GM19351 (cell line): ENCODE measurements around the gene SETD2.
"Not testable (repeated sequence)": the region's sequence is repeated elsewhere in the genome, so short reads cannot be mapped to it uniquely, and the experiment has no call there.

ENCODE experiments used
- ATAC-seq: cut with Tn5 transposase; IDR thresholded peaks from one replicate; pipeline ENCODE4 v1.9.1; 2021; ENCODE audit warnings: mild to moderate bottlenecking, moderate library complexity; ENCODE audit not compliant: unreplicated experiment

SETD2 gene

DNA sequence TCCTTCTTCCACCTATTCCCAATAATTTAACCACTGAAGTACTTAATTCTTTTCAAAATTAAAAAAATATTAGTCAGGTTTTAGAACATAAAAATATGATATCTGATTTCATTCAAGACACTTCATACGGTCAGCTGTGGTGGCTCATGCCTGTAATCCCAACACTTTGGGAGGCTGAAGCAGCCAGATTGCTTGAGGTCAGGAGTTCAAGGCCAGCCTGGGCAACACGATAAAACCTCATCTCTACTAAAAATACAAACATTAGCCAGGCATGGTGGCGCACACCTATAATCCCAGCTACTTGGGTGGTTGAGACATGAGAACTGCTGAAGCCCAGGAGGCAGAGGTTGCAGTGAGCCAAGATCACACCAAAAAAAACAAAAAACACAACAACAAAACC lies 127.8 kb downstream of the SETD2 start:
- no peak for ATAC-seq

- no peak for ATAC-seq
Observed at GRCh38 chr3:47035645-47036044, 128.3 kb downstream of the SETD2 start.

DNA sequence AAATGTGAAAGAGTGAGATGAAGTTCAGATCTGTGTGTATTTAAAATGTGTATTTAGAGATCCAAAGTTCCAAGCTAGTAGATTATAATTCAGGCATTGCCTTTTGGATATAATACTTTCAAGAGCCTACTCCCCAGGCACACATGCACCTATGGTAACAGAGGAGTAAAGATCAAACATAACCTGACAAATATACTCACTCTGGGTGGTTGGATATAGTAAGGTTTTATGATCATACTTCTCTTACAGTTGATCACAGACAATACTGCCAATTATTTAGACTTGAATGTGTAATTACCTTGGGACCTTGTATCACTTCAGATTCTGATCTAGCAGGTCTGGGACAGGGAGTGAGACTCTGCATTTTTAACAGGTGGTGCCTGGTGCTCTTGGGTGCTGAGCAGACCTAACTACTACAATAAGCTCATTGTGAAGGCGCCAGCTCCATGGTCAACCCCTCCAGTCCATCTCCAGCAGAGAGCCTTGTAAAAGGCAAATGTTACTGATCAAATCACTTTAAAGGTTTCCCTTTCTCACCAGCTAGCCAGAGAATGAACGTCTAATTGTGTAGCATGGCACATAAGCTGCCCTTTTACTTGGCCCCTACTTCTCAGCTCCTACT lies 128.9 kb downstream of the SETD2 start:
- no peak for ATAC-seq

DNA sequence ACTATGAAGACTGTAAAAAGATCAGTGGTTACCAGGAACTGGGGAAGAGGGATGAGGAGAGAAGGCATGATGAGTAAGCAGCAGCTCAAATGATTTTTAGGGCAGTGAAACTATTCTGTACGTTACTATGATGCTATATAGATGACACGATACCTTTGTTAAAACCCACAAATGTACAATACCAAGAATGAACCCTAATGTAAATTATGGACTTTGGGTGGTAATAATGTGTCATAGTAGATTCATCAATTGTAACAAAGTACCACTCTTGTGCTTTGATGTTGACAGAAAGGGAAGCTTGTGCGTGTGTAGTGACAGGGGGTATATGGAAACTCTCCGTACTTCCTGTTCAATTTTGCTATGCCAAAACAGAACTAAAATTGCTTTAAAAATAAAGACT lies 132.9 kb downstream of the SETD2 start:
- not testable (repeated sequence) for ATAC-seq

DNA sequence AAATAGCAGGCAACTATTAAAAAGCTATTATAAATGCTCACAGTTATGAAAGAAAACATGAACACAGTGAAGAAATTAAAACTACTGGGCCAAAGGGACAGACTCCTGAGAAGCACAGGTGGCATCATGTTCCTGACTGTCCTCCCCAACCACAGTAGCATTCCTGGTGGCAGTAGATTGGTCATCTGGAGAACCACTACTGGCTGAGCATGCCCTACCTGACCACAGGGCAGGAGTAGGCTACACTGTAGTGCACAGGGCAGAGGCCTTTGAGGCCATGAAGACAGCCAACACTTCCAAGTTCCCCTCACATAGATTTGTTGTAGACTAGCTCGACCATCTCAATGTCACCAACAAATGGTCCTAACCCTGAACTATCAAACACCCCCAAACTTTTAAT lies 135.2 kb downstream of the SETD2 start:
- ATAC-seq = no peak

DNA sequence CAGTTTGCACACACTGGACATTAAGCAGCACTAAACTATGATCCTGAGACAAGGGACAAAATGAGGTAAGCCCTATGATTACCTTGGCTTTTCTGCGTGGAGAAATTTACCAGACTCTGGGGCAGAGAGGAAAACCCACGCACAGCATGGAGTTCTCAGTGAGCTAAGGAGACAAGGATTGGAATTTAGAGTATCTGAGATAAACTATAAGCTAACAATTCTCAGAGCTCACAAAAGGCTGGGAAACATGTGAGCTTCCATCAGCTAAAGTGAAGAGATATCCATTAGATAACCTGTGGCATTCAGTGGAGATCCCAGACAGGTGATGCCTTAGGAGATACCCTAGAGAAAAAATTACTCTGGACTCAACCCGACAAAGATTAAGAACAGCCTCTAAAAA lies 135.8 kb downstream of the SETD2 start:
- no peak for ATAC-seq

- not testable (repeated sequence) for ATAC-seq
Observed at GRCh38 chr3:47026432-47026831, 137.5 kb downstream of the SETD2 start.

GRCh38 chr3:47024932-47025331 lies 139.0 kb downstream of the SETD2 start:
- ATAC-seq = no peak

DNA sequence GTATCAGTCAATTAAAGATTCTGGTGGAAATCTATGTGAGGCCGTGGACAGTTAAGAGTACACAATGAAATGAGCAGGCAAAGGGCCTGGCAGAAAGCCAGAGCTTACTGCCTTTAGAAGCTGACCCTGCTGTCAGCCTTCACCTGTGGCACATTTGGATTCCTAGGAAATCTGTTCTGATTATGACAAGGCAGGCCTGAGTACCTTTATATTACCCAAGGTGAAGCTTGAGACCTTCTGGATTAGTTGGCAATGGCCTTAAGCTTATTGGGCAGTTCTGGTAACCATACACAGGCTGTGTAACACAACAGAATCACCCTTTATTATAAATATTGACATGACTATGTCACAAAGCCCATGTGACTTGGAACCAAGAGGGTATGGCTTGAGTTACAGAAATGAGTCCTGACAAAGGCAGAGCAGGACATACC lies 141.3 kb downstream of the SETD2 start:
- no peak for ATAC-seq

DNA sequence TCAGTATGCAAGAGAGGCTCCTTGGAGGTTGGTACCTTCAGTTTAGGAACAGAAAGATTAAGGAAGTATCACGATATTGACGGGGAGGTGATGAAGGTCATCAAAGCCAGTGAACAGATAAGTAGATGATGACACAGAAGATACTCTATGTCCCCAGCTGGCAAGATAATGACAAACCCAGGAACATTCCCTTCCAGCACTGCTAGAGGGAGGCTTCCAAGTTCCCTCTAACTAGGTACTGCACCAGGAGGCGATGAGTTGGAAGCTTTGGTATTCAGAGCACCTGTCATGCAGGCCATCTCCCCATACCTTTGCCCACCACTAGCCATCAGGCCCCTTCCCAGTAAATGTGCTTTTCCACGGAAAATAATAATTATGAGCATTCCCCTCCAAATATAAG lies 143.6 kb downstream of the SETD2 start:
- ATAC-seq = no peak

DNA sequence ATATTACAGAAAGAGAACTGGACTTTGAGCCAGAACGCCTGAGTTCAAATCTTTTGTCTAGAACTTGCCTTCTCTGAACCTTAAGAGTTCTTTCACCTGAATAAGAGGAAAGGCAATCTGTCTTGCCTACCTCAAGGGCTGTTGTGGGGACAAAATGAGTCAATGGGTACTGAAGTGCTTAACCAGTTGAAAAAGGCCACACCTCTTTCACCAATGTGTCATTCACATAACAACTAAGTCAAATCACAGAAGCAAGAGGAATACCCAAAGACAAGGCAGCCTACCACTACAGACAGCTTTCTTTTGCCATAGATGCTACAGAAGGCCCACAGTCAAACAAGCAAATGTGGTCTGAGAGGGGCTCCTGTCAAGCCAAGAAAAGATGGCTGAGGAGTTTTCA lies 144.7 kb downstream of the SETD2 start:
- peak; percentile 75 for ATAC-seq

DNA sequence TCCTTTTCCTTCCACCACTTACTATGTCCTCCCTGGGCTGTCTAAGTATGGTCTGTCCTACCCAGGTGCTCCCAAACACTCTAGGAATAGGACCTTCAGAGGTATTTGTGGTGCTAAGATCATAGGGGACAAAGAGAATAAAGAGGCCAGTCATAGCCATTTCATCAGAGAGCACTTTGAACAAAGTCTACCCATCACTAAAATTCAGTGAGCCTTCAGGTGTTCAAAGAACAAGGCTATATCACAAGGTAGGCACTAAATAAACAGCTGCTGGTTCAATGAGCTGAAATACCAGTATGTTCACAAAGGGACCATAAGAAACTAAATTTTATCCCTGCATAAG lies 145.7 kb downstream of the SETD2 start:
- no peak for ATAC-seq

DNA sequence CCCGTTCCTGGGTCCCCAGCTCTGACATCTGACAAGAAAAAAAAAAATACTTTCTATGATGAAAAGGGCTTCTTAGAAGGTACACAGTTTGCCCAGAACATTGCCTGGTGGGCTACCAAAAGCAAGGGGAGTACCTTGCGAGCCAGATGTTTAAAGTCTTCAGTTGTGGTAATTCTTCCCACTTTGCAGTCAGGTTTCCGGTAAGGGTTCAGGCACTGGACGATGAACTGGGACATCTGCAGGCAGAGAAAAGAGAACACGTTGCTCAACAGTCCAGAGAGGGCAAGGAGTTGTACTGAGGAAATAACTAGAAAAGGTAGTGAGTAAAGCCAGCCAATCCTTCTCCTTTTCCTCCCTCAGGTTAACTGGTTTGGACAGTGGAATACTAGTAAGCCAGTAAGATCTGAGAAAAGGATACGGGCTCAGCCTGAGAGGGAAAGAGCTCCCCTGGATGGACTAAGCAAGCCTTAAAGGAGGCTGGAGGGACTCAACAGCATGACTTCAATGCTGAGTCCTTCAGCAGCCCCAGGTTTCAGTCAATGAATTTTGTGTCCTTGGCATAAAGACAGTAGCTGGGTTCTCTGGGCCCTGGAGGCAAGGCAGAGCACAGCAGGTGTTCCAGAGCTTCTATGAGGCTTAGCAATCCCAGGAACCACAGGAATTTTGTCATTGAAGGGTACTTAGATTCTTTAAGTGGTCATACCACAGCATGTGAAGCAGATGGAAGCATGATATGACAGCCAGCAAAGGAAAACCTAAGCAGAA lies 146.2 kb downstream of the SETD2 start:
- ATAC-seq = no peak

- ATAC-seq = no peak
Observed at GRCh38 chr3:47016934-47017435, 146.9 kb downstream of the SETD2 start.

DNA sequence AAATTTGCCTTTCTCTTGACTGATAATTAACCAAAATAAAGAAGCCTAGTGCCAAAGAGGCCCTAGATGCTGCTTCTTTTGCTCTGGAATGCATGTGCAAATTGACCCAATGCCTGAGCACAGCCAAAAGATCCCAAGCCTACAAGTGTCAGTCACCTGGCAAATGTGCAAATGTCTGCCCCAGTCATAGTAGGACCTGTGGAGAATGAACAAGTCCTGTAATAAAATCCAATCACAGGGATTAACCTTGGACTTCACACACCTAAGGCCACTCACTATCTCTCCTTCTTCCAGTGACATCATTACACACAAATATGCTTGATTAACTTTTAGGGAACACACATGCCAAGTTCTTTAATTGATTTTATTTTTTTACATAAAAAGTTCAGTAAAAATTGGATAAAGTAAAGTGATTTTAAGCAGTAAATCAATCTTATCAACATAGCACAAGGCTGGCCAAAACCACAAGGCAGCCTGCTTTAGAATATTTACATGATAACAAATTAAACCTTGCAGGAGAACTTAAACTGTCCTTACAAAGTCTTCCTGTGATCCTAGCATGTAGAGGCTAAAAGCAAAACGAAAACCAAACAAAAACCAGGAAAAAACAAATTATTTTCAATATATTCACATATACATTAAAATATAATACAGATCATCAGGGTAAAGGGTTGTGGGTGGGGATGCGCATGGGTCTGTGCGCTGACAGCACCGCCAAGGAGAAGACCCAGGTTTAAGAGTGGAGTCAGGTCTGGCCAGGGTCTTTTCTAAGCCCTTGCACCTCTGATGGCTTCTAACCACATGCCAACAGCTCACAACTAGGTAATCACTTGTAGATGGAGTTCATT lies 147.6 kb downstream of the SETD2 start:
- ATAC-seq = no peak

DNA sequence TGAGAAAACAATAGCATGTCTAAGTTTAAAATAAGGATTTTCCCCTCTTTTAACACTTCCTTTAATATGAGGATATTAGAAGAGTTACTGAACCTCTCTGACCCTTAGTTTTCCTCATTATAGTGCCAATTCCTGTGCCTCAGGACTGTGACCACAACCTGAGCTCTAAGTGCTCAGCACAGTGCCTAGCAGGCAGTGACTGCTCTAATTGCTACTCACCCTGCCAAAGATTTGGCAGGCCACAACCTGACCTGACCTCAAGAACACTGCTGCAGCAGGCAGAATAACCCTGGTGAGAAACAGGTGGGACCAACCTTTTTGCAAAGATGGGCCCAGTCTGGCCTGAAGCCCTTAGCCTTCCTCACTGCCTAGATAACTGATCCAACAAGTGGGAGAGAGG lies 148.8 kb downstream of the SETD2 start:
- no peak for ATAC-seq

GRCh38 chr3:47014036-47014435 lies 149.9 kb downstream of the SETD2 start:
- no peak for ATAC-seq

GRCh38 chr3:47013231-47013630 lies 150.7 kb downstream of the SETD2 start:
- ATAC-seq = no peak

- no peak for ATAC-seq
Observed at GRCh38 chr3:47012342-47013230, 151.3 kb downstream of the SETD2 start.

GRCh38 chr3:47011371-47011770 lies 152.5 kb downstream of the SETD2 start:
- no peak for ATAC-seq

DNA sequence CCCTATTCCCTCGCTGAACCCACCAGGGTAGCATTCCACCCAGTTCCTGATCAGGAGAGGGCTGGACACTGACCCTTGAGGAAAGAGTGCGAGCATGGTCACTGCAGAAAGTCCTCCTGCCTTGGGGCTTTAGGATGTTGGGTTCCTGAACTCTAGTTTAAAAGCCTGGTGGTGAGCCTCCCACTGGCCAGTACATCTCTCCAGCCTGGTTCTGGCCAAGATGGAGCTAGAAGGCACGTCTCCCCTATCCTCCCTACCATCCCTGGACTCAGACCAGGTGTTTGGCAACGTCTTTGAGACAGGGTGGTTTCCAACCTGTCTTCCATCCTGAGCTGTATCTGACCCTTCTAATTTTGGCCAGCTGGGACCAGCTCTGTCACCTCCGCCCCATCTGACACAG lies 153.0 kb downstream of the SETD2 start:
- no peak for ATAC-seq
